ENCODE measurements around the gene MBNL1. TPM values are rescaled to one million over a fixed set of nuclear protein-coding genes. Genes with fewer than 3 reads are reported as not detected.
A peak's percentile ranks its signal among the peaks of the same experiment; 100 is the strongest.

MBNL1 gene
- total and polyA plus RNA-seq, 2 of the 13 experiments (the other 11 are each of a cell fraction or from before 2014, with no cell fraction given), result 27.1 to 55.4 TPM

DNA sequence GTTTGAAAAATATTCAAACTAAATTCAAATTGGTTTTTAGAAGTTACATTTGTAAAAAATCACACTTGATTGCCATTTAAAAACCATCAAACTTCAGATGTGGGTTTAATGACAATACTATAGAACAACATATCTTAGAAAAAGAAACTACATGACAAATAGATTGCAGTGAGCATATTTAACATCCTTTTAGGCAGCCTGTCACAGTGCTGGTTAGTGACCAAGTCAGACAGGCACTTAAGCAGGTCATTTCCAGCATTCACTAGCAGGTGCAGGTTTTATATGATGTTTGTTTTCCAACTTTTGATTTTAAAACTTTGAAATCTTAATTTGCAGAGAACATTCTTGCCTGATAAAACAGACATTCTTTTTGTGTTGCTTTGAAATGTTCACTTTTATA, 115.7 kb downstream of the MBNL1 start:
- in situ Hi-C loops (cut with HindIII; ENCODE audit: extremely low pct_ligation_motif_present, low pct_unique_long_range_greater_than_20kb) (no loop called here), intact Hi-C loops (cut with micrococcal nuclease; ENCODE audit: unreplicated experiment) (loop anchor here (5.0 kb wide), 2 partner anchors 57 to 112 kb away; no protein-coding TSS in a partner anchor)
- Histone ChIP-seq H3K27me3 (ENCODE audit: control insufficient read depth in 1 of 2, insufficient read depth in 2 of 2, low read length in 2 of 2) (no peaks in the 10 kb centered on the region), H3K4me2 (ENCODE audit: low read depth, low read length) (no peak overlapping the region), H3K4me3 (replicated peaks in 1 of 3; ENCODE audit: insufficient read depth in 1 of 3, low read depth in 2 of 3, low read length in 3 of 3) (no peak overlapping the region), H3K9me3 (ENCODE audit: low read length) (no peaks in the 10 kb centered on the region), H3K79me2 (ENCODE audit: insufficient read depth, low read length) (peaks cover 54% of the 10 kb centered on the region), H3K27ac (ENCODE audit: extremely low read length, insufficient read depth, low read length) (peak overlapping the region; percentile 59), H3K9ac (ENCODE audit: insufficient read depth, low read depth, low read length) (no peak overlapping the region), H2AFZ (ENCODE audit: low read length) (no peak overlapping the region), H4K20me1 (ENCODE audit: insufficient read depth, low read length) (no peaks in the 10 kb centered on the region), H3K4me1 (ENCODE audit: insufficient read depth, low read length) (peaks cover 69% of the 10 kb centered on the region), H3K36me3 (replicated peaks in 1 of 2; ENCODE audit: control insufficient read depth in 1 of 2, insufficient read depth in 2 of 2, low read length in 2 of 2) (no peaks in the 10 kb centered on the region)
- POLR2A ChIA-PET, result no interaction called here
- DNase-seq (ENCODE audit: low spot score) (no peak), ATAC-seq (no peak), FAIRE-seq (no peak)
- CTCF ChIA-PET (ENCODE audit: low intra/inter-chr PET ratio, low total read pairs), result no interaction called here
- TF ChIP-seq ZFP36 (IDR thresholded peaks at IDR 0.05; ENCODE audit: borderline replicate concordance, low read depth, low read length, partially characterized antibody) (no peak), GTF2F1 (IDR thresholded peaks at IDR 0.05; ENCODE audit: low read length) (no peak), ZFY (CRISPR knock-in tag; IDR thresholded peaks at IDR 0.05) (no peak), POLR2G (IDR thresholded peaks at IDR 0.05; ENCODE audit: low read depth, low read length) (no peak), ZNF121 (CRISPR knock-in tag; IDR thresholded peaks at IDR 0.05) (no peak), RBM22 (optimal IDR thresholded peaks at IDR 0.05; ENCODE audit: low read length) (no peak)
- BruUV-seq (replicated peaks), result no TSS peak

GRCh38 chr3:152385761-152386160, 117.0 kb downstream of the MBNL1 start:
- ChIA-PET POLR2A (no interaction called here), CTCF (ENCODE audit: low intra/inter-chr PET ratio, low total read pairs) (no interaction called here)
- Histone ChIP-seq H3K4me2 (ENCODE audit: low read depth, low read length) (peak overlapping the region; percentile 25; the same call in 1 of the 2 replicates), H3K27ac (ENCODE audit: extremely low read length, insufficient read depth, low read length) (peak overlapping the region; percentile 59), H3K9ac (ENCODE audit: insufficient read depth, low read depth, low read length) (no peak overlapping the region), H3K4me1 (ENCODE audit: insufficient read depth, low read length) (peaks cover 63% of the 10 kb centered on the region), H3K27me3 (ENCODE audit: control insufficient read depth in 1 of 2, insufficient read depth in 2 of 2, low read length in 2 of 2) (no peaks in the 10 kb centered on the region), H3K36me3 (replicated peaks in 1 of 2; ENCODE audit: control insufficient read depth in 1 of 2, insufficient read depth in 2 of 2, low read length in 2 of 2) (no peaks in the 10 kb centered on the region), H3K9me3 (ENCODE audit: low read length) (no peaks in the 10 kb centered on the region), H3K4me3 (replicated peaks in 1 of 3; ENCODE audit: insufficient read depth in 1 of 3, low read depth in 2 of 3, low read length in 3 of 3) (no peak overlapping the region; a peak in 1 of 6 replicates), H4K20me1 (ENCODE audit: insufficient read depth, low read length) (no peaks in the 10 kb centered on the region), H3K79me2 (ENCODE audit: insufficient read depth, low read length) (peaks cover 53% of the 10 kb centered on the region), H2AFZ (ENCODE audit: low read length) (no peak overlapping the region)
- intact Hi-C loops (cut with micrococcal nuclease; ENCODE audit: unreplicated experiment), result no loop called here
- WGBS (ENCODE audit: low lambda C conversion rate), result 12% methylated on average over 1 of the region's 1 CpG
- FAIRE-seq (peak; percentile 30), DNase-seq (ENCODE audit: low spot score) (peak; percentile 88), ATAC-seq (peak; percentile 94)
- in situ Hi-C loops (cut with HindIII; ENCODE audit: extremely low pct_ligation_motif_present, low pct_unique_long_range_greater_than_20kb), result no loop called here
- no TSS peak for BruUV-seq (replicated peaks)
- peak; percentile 59 for TF ChIP-seq TEAD3 (CRISPR knock-in tag; optimal IDR thresholded peaks at IDR 0.05; ENCODE audit: borderline replicate concordance)
- TF ChIP-seq, protein P1, sequence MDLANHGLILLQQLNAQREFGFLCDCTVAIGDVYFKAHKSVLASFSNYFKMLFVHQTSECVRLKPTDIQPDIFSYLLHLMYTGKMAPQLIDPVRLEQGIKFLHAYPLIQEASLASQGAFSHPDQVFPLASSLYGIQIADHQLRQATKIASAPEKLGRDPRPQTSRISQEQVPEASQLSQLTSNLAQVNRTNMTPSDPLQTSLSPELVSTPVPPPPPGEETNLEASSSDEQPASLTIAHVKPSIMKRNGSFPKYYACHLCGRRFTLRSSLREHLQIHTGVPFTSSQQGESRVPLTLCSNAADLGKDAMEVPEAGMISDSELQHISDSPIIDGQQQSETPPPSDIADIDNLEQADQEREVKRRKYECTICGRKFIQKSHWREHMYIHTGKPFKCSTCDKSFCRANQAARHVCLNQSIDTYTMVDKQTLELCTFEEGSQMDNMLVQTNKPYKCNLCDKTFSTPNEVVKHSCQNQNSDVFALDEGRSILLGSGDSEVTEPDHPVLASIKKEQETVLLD (CRISPR knock-in tag; IDR thresholded peaks at IDR 0.05; ENCODE audit: low read depth), result no peak
- TF ChIP-seq ZNF441 (CRISPR knock-in tag; IDR thresholded peaks at IDR 0.05; ENCODE audit: borderline replicate concordance), result no peak
- TF ChIP-seq, protein P2, sequence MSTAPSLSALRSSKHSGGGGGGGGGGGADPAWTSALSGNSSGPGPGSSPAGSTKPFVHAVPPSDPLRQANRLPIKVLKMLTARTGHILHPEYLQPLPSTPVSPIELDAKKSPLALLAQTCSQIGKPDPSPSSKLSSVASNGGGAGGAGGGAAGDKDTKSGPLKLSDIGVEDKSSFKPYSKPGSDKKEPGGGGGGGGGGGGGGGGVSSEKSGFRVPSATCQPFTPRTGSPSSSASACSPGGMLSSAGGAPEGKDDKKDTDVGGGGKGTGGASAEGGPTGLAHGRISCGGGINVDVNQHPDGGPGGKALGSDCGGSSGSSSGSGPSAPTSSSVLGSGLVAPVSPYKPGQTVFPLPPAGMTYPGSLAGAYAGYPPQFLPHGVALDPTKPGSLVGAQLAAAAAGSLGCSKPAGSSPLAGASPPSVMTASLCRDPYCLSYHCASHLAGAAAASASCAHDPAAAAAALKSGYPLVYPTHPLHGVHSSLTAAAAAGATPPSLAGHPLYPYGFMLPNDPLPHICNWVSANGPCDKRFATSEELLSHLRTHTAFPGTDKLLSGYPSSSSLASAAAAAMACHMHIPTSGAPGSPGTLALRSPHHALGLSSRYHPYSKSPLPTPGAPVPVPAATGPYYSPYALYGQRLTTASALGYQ (CRISPR knock-in tag; IDR thresholded peaks at IDR 0.05), result peak; percentile 53; the same call in 1 of the 2 replicates
- no peak for TF ChIP-seq ZNF784 (CRISPR knock-in tag; IDR thresholded peaks at IDR 0.05; ENCODE audit: borderline replicate concordance)
- TF ChIP-seq ZNF101 (CRISPR knock-in tag; IDR thresholded peaks at IDR 0.05; ENCODE audit: borderline replicate concordance, low read depth), result no peak
